GM19240 (cell line): ENCODE results near the gene EXTL1.

ENCODE experiments used
- DNase-seq: peaks from one replicate; pipeline ENCODE4 v3.0.0; 2011; ENCODE audit warnings: low spot score; ENCODE audit not compliant: insufficient read length

Gene EXTL1

DNA sequence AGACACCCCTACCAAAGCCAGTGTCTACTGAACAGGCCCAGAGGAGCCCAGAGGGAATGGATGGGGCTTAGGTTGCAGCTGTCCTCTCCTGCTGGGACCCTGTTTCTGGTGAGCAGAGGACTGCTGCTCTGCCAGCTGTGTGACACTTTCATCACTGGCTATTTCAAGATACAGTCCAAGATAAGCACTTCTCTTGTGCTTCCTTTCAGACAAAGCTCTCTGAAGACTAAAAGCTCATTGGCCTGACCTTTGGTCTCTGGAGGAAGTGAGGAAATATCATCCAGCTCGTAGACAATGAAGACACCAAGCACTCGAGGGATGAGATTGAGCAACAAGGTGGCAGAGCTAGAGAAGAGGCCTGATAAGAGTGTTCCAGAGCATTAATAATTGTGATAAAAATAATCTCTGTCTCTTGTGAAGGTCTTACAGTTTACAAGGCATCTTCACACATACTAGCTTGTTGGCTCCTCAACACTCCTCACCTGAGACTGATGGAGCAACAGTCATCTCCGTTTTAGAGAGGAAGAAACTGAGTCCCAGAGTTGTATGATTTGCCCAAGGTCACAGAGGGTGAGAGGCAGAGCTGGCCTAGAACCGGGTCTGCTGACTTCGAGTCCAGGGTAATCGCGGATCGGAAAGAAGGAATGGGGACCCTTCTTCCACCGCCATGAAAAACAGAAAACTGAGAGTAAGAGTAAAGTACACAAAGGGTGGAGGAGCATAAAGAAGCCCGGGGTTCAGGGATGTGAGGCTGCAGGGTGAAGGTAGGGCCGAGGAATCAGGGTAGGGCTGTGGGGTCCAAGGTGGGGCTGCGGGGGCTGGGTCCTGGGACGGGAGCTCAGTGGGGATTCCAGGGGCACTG, 24.4 kb upstream of the EXTL1 start:
- DNase-seq, result no peak

DNA sequence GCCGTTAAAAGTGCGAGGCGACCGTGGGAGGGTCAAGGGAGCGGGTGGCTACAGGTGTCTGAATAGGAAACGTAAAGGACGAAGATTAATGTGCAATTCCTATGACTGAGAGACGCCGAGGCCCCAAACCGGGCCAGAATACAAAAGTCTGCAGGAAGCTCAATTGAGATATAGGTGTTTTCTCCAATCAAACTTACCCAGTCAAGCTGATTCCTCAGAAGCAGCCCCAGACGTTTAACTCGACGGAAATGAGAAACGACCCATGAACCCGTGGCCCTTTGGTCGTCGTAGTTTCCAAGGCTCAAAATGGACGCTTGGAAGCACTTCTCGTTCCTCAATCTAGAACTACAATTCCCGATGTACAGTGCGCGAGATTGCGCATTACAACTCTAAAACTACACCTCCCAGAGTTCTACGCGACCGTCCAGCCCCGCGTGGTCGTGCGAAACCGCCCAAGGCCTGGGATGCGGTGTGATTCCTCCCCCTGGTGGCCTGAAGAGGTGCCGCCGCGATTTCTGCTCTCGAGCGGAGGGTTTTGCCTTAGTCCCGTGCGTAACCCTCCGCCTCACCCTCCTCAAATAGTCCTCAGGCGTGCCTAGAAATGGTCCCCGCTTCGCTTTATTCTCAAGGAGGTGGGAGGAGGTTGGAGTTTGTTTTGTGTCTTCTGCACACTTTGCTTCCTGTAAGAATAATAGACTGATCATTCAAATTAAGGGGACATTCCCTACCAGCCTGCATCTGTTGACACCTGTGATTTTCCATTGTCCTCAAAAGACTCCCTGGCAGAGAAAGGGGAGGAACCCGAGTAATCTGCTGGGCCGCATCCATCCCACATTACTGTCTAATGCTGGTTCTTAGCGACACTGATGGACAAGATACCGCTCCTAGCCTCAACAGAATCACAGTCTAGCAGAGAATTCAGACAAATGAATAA, 23.5 kb upstream of the EXTL1 start, which contains the start of gene PAFAH2:
TSS of gene PAFAH2 (minus strand) at position 236 of the 934 bp plus-strand sequence. CDS start 7,247 bp downstream, outside the sequence.
- peak; percentile 92 for DNase-seq

DNA sequence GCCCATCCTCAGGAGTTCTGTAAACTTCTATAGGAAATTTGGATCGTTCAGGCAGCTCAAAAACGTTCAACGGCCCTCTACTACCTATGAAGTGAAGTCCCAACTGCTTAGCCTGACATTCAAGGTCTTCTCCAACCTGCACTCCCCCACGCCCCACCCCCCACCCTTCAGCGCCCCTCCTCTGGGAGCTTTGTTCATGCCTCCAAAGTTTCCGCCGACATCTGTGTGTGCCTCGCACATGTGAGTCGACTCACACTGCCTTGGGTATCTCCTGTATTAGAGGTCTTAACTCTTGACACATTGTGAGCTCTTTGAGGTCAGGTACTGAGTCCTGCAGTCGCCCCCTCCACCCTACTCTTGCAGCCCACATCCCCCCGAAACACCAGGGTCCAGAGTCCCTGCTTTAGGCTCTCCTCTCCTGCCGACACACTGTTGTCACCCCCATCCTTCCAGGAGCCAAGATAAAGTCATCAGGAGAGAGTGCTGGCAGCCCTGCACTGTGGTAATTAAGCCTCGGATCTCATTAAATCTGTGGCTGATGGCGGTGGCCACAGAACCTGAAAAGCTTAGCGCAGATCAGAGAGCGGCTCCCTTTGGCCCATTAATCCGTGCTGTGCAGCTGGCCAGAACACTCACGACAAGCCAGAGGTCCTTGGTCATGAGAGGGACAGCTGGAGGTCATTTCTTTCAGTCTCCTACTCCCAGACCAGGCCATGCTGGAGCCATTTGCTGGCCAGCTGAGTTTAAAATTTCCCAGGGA, 22.4 kb upstream of the EXTL1 start:
- no peak for DNase-seq

DNA sequence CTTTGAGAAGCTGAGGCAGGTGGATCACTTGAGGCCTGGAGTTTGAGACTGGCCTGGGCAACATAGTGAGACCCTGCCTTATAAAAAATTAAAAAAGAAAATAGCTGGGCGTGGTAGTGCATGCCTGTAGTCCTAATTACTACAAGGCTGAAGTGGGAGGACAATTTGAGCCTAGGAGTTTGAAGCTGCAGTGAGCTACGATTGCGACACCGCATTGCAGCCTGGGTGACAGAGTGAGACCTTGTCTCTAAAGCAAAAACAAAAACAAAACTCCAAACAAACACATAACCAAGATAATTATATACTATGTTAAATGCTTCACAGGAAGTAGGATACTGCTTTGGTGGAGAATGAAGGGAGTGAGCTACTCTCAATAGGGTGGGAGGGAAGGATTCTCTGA, 18.3 kb upstream of the EXTL1 start:
- no peak for DNase-seq

GRCh38 chr1:26003756-26004155, 17.8 kb upstream of the EXTL1 start:
- no peak for DNase-seq

GRCh38 chr1:26005434-26006105, 16.0 kb upstream of the EXTL1 start:
- DNase-seq, result no peak

DNA sequence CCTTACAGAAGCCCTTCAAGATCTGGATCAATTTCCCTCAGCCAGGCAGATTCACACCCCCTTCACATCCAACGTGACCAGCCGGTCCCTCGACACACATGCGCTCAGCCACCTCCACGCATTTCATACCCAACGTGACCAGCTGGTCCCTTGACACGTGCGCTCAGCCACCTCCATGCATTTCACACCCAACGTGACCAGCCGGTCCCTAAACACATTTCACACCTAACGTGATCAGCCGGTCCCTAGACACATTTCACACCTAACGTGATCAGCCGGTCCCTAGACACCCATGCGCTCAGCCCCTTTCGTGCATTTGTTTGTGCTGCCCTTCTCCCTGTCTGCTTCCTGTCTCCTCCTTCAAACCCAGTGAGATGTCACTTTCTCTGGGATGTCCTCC, 14.9 kb upstream of the EXTL1 start:
- no peak for DNase-seq

DNA sequence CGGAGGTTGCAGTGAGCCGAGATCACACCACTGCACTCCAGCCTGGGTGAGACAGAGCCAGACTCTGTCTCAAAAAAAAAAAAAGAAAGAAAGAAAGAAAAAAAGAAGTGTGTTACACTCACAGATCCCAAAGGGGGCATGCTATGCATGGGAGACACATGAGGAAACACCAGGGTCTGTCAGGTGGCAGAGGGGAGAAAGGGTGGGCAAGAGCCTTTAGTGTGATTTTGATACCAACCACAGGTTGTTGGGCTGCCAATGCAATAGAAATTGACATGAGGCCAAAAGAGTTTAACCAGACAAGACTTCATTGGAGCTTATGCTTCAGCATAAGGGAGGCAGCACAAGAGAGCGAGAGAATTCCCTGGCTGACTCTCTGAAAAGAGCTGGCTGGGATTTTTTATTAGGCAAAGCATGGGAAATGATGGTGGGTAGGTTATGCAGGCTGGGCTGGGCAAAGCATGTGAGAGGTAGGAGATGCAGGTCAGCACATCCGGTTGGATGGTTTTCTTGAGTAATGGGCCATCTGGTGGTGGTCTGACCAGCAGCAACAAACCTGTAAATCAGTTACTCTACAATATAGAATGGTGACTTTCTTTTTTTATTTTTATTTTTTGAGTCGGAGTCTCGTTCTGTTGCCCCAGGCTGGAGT, 11.7 kb upstream of the EXTL1 start:
- DNase-seq, result no peak

- DNase-seq, result no peak
Observed at GRCh38 chr1:26010825-26011224, 10.8 kb upstream of the EXTL1 start.

- no peak for DNase-seq
Observed at GRCh38 chr1:26012864-26013263, 8.7 kb upstream of the EXTL1 start.

DNA sequence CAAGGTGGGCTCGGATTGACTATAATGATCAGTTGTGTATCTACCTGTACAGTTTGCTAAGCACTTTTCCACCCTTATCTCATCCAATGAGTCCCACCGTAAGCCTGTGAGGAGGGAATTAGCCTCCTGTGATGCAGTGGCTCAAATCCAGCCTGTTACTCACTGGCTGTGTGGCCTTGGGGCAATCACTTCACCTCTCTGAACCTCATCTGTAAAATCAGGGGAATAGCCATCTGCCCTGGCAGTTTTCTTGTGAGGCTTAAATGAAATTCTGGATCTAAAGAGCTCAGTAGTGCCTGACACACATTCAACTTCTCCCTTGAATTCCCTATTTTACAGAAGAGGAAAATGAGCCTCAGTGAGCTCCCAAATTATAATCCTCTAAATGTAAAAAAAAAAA, 7.4 kb upstream of the EXTL1 start:
- DNase-seq, result no peak

DNA sequence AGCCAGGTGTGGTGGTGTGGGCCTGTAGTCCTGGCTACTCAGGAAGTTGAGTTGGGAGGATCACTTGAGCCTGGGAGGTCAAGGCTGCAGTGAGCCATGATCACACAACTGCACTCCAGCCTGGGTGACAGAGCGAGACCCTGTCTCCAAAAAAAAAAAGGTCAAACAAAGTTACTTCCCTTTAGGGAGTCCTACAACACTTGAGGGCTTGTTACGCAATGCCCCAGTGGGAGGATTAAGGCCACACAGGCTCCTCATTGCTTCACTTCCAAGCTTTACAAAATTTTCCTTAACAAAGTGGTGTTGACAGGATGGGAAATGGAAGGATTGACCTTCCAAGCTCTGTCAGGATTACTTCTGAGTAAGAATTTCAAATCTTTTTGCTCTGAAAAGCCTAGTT, 6.2 kb upstream of the EXTL1 start:
- DNase-seq, result no peak

- no peak for DNase-seq
Observed at GRCh38 chr1:26016258-26016952, 5.2 kb upstream of the EXTL1 start.

GRCh38 chr1:26016953-26017545, 4.5 kb upstream of the EXTL1 start:
- DNase-seq, result no peak

GRCh38 chr1:26017606-26018005, 4.0 kb upstream of the EXTL1 start:
- no peak for DNase-seq

GRCh38 chr1:26019641-26020315, 1.8 kb upstream of the EXTL1 start:
- DNase-seq, result no peak

GRCh38 chr1:26020330-26020768, 1.2 kb upstream of the EXTL1 start:
- DNase-seq, result no peak

GRCh38 chr1:26020941-26021646, 481 bp upstream of the EXTL1 start:
- DNase-seq, result no peak
